Mesothelial cell of epicardium (in vitro differentiated cells): ENCODE measurements around the gene KISS1R. TPM values are rescaled to one million over a fixed set of nuclear protein-coding genes. Genes with fewer than 3 reads are reported as not detected.
"Not testable (repeated sequence)": the region's sequence is repeated elsewhere in the genome, so short reads cannot be mapped to it uniquely, and the experiment has no call there.

Experiments
- DNase-seq, 2 experiments: peaks; one replicate each; pipeline ENCODE4 v3.0.0; 2021; ENCODE audit warnings: low spot score in 2 of 2; ENCODE audit not compliant: unreplicated experiment in 2 of 2
- H3K27ac Mint-ChIP-seq: 2 replicates; pipeline ENCODE4 v1.8.0; 2021; ENCODE audit warnings: mixed read lengths
- H3K27me3 Mint-ChIP-seq: 2 replicates; pipeline ENCODE4 v1.8.0; 2021; ENCODE audit warnings: low read depth, mixed read lengths
- H3K36me3 Mint-ChIP-seq: 2 replicates; pipeline ENCODE4 v1.8.0; 2021; ENCODE audit warnings: mixed read lengths
- H3K4me1 Mint-ChIP-seq: 2 replicates; pipeline ENCODE4 v1.8.0; 2021; ENCODE audit warnings: mixed read lengths
- H3K4me3 Mint-ChIP-seq: 2 replicates; pipeline ENCODE4 v1.8.0; 2021; ENCODE audit warnings: mild to moderate bottlenecking, moderate library complexity, mixed read lengths
- H3K9me3 Mint-ChIP-seq: 2 replicates; pipeline ENCODE4 v1.8.0; 2021; ENCODE audit warnings: mixed read lengths
- total RNA-seq: library from RNA; stranded (reverse); gene quantifications from 3 replicates; pipeline ENCODE4 v1.2.1, GENCODE V29; 2021
- TF ChIP-seq, protein P1 (sequence below): fragments of 200-600 bp; sonication (generic); IDR thresholded peaks from one replicate; pipeline ENCODE4 v1.5.0; 2021; ENCODE audit warnings: antibody characterized with exemption; ENCODE audit not compliant: unreplicated experiment

Gene KISS1R
- total RNA-seq, 1 donor from 2014 or later, result 1.5 TPM

DNA sequence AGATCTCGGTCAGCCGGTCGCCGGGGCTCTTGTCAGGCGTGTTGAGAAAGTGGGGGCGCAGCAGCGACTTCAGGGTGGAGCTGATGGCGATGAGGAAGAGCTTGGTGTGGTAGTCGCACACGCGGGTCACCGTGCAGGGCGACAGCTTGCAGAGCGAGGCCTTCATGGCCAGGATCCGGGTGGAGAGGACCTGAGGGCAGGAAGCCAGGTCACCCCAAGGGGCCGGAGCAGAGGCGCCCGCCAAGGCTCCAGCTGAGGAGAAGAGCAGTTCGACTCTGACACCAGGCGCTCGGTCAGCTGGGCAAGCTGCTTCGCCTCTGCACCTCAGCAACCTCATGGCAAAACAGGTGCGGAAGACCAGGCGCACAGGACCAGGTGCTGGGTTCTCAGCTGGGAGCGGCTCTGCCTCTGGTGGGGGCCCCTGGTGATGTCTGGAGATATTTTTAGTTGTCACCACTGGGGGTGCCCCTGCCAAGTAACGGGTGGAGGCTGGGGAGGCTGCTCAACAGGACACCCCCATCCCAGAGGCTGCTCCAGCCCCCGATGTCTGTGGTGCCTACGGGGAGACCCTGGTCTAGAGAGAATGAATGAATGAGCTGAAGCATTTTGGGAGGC, 41.8 kb upstream of the KISS1R start:
- DNase-seq, result no peak
- no peak overlapping the region for H3K4me3 Mint-ChIP-seq
- TF ChIP-seq, protein P1, sequence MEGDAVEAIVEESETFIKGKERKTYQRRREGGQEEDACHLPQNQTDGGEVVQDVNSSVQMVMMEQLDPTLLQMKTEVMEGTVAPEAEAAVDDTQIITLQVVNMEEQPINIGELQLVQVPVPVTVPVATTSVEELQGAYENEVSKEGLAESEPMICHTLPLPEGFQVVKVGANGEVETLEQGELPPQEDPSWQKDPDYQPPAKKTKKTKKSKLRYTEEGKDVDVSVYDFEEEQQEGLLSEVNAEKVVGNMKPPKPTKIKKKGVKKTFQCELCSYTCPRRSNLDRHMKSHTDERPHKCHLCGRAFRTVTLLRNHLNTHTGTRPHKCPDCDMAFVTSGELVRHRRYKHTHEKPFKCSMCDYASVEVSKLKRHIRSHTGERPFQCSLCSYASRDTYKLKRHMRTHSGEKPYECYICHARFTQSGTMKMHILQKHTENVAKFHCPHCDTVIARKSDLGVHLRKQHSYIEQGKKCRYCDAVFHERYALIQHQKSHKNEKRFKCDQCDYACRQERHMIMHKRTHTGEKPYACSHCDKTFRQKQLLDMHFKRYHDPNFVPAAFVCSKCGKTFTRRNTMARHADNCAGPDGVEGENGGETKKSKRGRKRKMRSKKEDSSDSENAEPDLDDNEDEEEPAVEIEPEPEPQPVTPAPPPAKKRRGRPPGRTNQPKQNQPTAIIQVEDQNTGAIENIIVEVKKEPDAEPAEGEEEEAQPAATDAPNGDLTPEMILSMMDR, result no peak
- H3K9me3 Mint-ChIP-seq, result no peaks in the 10 kb centered on the region
- peaks cover 2% of the 10 kb centered on the region for H3K4me1 Mint-ChIP-seq
- H3K27me3 Mint-ChIP-seq, result peaks cover 2% of the 10 kb centered on the region
- H3K27ac Mint-ChIP-seq, result no peak overlapping the region
- H3K36me3 Mint-ChIP-seq, result peaks cover 10% of the 10 kb centered on the region

DNA sequence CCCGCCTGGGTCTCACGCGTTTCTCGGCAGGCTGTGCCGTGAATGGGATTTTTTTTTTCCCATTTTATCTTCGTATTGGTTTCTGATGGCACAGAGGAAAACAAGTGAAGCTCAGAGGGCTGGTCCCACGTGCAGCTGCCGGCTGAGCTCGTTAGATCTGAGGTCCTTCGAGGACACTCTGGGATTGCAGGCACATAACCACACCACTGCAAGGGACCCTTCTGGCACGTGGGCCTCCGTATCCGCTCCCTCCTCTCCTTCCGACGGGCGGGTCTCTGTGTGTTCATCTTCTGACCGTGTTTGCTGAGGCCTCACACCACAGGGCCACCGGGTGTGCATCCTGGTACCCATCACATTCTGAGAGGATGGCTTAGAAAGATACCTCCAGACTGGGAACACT, 41.0 kb upstream of the KISS1R start:
- no peaks in the 10 kb centered on the region for H3K9me3 Mint-ChIP-seq

DNA sequence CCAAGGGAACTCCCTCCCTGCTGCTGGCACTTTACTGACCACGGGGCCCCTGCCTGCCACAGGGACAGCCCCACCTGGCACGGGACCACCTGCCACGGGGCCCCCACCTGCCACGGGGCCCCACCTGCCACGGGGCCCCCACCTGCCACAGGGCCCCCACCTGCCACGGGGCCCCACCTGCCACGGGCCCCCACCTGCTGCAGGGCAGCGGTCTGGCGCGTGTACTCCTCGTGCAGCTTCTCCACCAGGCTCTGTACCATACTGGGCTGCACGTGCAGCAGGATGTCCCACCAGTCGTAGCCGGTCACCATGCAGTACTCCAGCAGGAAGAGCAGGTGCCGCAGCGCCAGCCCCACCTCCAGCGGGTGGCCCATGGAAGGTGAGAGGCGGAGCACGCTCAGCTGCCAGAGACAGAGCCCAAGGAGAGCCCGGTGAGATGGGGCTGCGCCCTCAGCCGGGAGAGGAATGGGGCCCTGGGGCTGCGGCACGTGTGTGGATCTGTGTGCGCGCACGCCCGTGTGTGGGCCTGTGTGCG, 40.3 kb upstream of the KISS1R start:
- TF ChIP-seq, protein P1, result no peak
- no peaks in the 10 kb centered on the region for H3K4me1 Mint-ChIP-seq

More for the DNA sequence above, 41.0 kb upstream of the KISS1R start:
- peaks cover 2% of the 10 kb centered on the region for H3K4me1 Mint-ChIP-seq
- H3K27me3 Mint-ChIP-seq, result peaks cover 2% of the 10 kb centered on the region
- no peak for DNase-seq
- peaks cover 12% of the 10 kb centered on the region for H3K36me3 Mint-ChIP-seq
- TF ChIP-seq, protein P1, result no peak
- no peak overlapping the region for H3K27ac Mint-ChIP-seq
- H3K4me3 Mint-ChIP-seq, result no peak overlapping the region

DNA sequence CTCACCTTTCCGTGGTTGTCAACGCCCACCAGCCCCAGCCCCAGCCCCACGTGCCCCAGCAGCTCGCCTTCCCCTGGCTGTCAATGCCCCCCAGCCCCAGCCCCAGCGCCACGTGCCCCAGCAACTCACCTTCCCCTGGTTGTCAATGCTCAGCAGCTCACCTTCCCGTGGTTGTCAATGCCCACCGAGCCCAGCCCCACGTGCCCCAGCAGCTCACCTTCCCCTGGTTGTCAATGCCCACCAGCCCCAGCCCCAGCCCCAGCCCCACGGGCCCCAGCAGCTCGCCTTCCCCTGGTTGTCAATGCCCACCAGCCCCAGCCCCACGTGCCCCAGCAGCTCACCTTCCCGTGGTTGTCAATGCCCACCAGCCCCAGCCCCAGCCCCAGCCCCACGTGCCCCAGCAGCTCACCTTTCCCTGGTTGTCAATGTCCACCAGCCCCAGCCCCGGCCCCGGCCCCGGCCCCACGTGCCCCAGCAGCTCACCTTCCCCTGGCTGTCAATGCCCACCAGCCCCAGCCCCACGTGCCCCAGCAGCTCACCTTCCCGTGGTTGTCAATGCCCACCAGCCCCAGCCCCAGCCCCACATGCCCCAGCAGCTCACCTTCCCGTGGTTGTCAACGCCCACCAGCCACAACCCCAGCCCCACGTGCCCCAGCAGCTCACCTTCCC, 39.0 kb upstream of the KISS1R start:
- not testable (repeated sequence) for H3K4me1 Mint-ChIP-seq, DNase-seq, H3K27ac Mint-ChIP-seq, H3K9me3 Mint-ChIP-seq, H3K27me3 Mint-ChIP-seq, H3K4me3 Mint-ChIP-seq
- peaks cover 26% of the 10 kb centered on the region for H3K36me3 Mint-ChIP-seq

More for the DNA sequence above, 40.3 kb upstream of the KISS1R start:
- DNase-seq, result no peak
- Mint-ChIP-seq H3K27ac (no peak overlapping the region), H3K9me3 (no peaks in the 10 kb centered on the region), H3K36me3 (peaks cover 18% of the 10 kb centered on the region), H3K27me3 (no peaks in the 10 kb centered on the region), H3K4me3 (no peak overlapping the region)

DNA sequence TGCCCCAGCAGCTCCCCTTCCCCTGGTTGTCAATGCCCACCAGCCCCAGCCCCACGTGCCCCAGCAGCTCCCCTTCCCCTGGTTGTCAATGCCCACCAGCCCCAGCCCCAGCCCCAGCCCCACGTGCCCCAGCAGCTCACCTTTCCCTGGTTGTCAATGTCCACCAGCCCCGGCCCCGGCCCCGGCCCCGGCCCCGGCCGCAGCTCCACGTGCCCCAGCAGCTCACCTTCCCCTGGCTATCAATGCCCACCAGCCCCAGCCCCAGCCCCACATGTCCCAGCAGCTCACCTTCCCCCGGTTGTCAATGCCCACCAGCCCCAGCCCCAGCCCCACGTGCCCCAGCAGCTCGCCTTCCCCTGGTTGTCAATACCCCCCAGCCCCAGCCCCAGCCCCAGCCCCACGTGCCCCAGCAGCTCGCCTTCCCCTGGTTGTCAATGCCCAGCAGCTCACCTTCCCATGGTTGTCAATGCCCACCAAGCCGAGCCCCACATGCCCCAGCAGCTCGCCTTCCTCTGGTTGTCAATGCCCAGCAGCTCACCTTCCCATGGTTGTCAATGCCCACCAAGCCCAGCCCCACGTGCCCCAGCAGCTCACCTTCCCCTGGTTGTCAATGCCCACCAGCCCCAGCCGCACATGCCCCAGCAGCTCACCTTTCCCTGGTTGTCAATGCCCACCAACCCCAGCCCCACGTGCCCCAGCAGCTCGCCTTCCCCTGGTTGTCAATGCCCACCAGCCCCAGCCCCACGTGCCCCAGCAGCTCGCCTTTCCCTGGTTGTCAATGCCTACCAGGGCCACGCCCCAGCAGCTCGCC, 38.2 kb upstream of the KISS1R start:
- H3K4me1 Mint-ChIP-seq, H3K9me3 Mint-ChIP-seq, H3K27me3 Mint-ChIP-seq, H3K27ac Mint-ChIP-seq, DNase-seq, H3K4me3 Mint-ChIP-seq: not testable (repeated sequence)
- H3K36me3 Mint-ChIP-seq, result peaks cover 26% of the 10 kb centered on the region

DNA sequence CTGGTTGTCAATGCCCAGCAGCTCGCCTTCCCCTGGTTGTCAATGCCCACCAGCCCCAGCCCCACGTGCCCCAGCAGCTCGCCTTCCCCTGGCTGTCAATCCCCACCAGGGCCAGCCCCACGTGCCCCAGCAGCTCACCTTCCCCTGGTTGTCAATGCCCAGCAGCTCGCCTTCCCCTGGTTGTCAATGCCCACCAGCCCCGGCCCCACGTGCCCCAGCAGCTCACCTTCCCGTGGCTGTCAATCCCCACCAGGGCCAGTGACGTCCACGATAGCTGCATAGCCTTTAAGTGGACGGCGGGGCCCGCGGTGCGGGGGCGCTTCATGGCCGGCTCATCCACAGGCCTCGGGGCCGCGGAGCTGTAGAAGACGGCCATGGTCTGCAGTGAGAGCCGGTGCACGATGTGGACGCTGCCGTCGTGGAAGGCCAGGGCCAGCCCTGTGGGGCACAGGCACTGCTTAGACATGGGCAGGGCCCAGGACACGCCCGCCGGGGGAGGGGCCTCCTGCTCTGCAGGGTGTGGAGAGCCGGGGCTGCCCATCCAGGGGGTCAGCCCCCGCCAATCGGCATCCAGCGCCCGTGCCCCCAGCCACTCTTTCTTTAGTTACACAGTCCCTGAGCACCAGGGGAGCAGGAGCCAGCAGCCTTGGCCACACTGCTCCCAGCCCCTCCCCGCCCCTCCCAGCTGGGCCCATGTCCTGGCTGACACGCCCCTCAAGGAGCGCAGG, 37.3 kb upstream of the KISS1R start:
- Mint-ChIP-seq H3K27ac (no peak overlapping the region), H3K27me3 (no peaks in the 10 kb centered on the region), H3K4me3 (no peak overlapping the region), H3K36me3 (peaks cover 26% of the 10 kb centered on the region), H3K9me3 (no peaks in the 10 kb centered on the region), H3K4me1 (no peaks in the 10 kb centered on the region)
- DNase-seq, result no peak
- TF ChIP-seq, protein P1, result no peak
